HepG2 (cell line): ENCODE results near the gene COQ8B. TPM values are rescaled to one million over a fixed set of nuclear protein-coding genes. Genes with fewer than 3 reads are reported as not detected.

ENCODE experiments used
- ELF1 ChIP-seq: sonication (generic); formaldehyde crosslinking; IDR thresholded peaks from 2 replicates; pipeline ENCODE4 v1.4.0; 2020; ENCODE audit warnings: missing genetic modification reagents
- ETV5 ChIP-seq: IDR thresholded peaks from 2 replicates; pipeline ENCODE4 v1.6.1; 2018; ENCODE audit warnings: missing biosample characterization, missing genetic modification reagents, inconsistent platforms, borderline replicate concordance
- PCBP1 ChIP-seq: fragments of 200-400 bp; formaldehyde crosslinking; IDR thresholded peaks from 2 replicates; pipeline ENCODE4 v1.6.1; 2017; ENCODE audit warnings: mild to moderate bottlenecking, low read depth, low read length, borderline replicate concordance
- REL ChIP-seq: sonication (generic); formaldehyde crosslinking; conservative IDR thresholded peaks from 2 replicates; pipeline ENCODE4 v1.8.0; 2022; ENCODE audit warnings: mild to moderate bottlenecking, missing genetic modification reagents, moderate library complexity
- SAP130 ChIP-seq: IDR thresholded peaks from 2 replicates; pipeline ENCODE4 v1.6.1; 2016; ENCODE audit warnings: low read depth
- ZBTB38 ChIP-seq: sonication (generic); formaldehyde crosslinking; IDR thresholded peaks from 2 replicates; pipeline ENCODE4 v1.5.1; 2020; ENCODE audit warnings: mild to moderate bottlenecking, missing genetic modification reagents
- ZNF44 ChIP-seq: sonication (generic); formaldehyde crosslinking; IDR thresholded peaks from 2 replicates; pipeline ENCODE4 v1.5.1; 2020; ENCODE audit warnings: mild to moderate bottlenecking, missing genetic modification reagents
- ZNF546 ChIP-seq: sonication (generic); formaldehyde crosslinking; conservative IDR thresholded peaks from 2 replicates; pipeline ENCODE4 v1.8.1; 2023; ENCODE audit warnings: mild to moderate bottlenecking, missing genetic modification reagents
- ZNF605 ChIP-seq: sonication (generic); formaldehyde crosslinking; IDR thresholded peaks from 2 replicates; pipeline ENCODE4 v1.8.0; 2022; ENCODE audit warnings: mild to moderate bottlenecking, missing genetic modification reagents
- ZNF788 ChIP-seq: sonication (generic); formaldehyde crosslinking; IDR thresholded peaks from 2 replicates; pipeline ENCODE4 v1.5.0; 2020; ENCODE audit warnings: mild to moderate bottlenecking, missing genetic modification reagents, borderline replicate concordance
- ZNF841 ChIP-seq: sonication (generic); formaldehyde crosslinking; IDR thresholded peaks from 2 replicates; pipeline ENCODE4 v1.8.1; 2023; ENCODE audit warnings: missing genetic modification reagents, borderline replicate concordance
- polyA plus RNA-seq, 8 experiments: library from polyadenylated mRNA; depleted of rRNA in 3 of 8; stranded (reverse) in 7 of 8; unstranded in 1 of 8; fragments of >200 nt; fragmentation: Illumina TruSeq in 4 of 8; extraction: Trizol in 4 of 8; gene quantifications; 2 replicates each; pipeline versions ENCODE4 v1.2.1 to v1.2.3, GENCODE V29; 2011 to 2016; ENCODE audit warnings: low read depth in 4 of 8, missing spikeins in 1 of 8, mixed read lengths in 1 of 8; ENCODE audit not compliant: insufficient read depth in 1 of 8
- total RNA-seq, 5 experiments: library from RNA; depleted of rRNA; stranded (reverse); fragments of >200 nt; fragmentation: Illumina TruSeq; extraction: Trizol; gene quantifications; 2 replicates each; pipeline ENCODE4 v1.2.3, GENCODE V29; 2016; ENCODE audit warnings: low read depth in 1 of 5
- TF ChIP-seq, protein P1 (sequence below): sonication (generic); formaldehyde crosslinking; IDR thresholded peaks from 2 replicates; pipeline ENCODE4 v1.8.0; 2022; ENCODE audit warnings: missing genetic modification reagents, mild to moderate bottlenecking, borderline replicate concordance
- TF ChIP-seq, protein P2 (sequence below): sonication (generic); formaldehyde crosslinking; IDR thresholded peaks from 2 replicates; pipeline ENCODE4 v1.4.0; 2020; ENCODE audit warnings: missing genetic modification reagents
- TF ChIP-seq, protein P3 (sequence below): sonication (generic); formaldehyde crosslinking; IDR thresholded peaks from 2 replicates; pipeline ENCODE4 v1.4.0; 2020; ENCODE audit warnings: missing genetic modification reagents, borderline replicate concordance
- TF ChIP-seq, protein P4 (sequence below): sonication (generic); formaldehyde crosslinking; IDR thresholded peaks from 2 replicates; pipeline ENCODE4; 2020; ENCODE audit warnings: missing genetic modification reagents, mild to moderate bottlenecking, borderline replicate concordance

Gene COQ8B
- total and polyA plus RNA-seq, 2 of the 13 experiments (the other 11 are each of a cell fraction or from before 2014, with no cell fraction given): 12.3 to 17.2 TPM

DNA sequence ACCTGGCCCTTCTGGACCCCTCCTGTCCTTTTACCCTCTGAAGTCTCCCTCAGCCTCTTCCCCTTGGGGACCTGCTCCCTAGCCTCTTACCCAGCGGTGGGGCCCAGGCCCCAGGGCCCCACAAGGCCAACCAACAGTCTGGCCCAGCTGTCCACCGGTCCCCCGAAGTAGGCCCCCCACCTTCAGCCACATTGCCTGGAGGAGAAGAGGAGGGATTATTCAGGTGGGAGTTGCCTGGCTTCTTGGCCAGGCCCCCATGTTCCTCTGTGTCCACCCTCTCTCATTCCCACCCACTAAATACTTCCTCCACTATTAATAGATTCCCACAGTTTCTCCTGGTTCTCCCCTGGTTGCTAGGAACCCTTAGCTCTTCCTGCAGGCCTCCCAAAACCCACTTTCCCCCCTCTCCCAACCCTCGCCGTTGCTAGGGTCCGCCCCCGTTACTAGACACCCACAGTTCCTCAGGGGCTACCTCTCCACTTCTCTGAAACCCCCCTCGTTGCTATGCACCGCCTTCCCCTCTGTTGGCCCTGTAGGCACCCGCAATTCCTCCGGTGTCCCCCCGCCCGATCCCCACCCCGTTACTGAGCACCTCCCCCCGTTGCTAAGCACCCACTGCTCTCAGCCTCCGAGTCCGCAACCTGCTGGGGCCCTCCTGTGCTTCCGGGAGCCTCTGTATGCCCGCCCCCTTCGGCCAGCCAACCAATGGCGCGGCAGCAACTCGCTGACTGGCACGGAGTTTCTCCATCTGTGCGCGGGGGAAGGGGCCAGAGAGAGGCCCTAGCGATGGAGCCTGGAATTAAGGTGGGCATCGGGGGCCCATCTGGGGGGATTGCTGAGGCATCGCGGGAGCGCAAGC, 2.0 kb downstream of the COQ8B start (continued):
- TF ChIP-seq ELF1 (CRISPR knock-in tag) (peak; percentile 91), PCBP1 (0 out of 2 replicates have a peak, but pooled peaks have one; percentile 82), ZNF841 (CRISPR knock-in tag) (no peak), SAP130 (peak; percentile 54), REL (no peak), ZBTB38 (CRISPR knock-in tag) (peak; percentile 12; the same call in 1 of the 2 replicates), ZNF605 (peak; percentile 36; the same call in 1 of the 2 replicates), ZNF788 (peak; percentile 60; the same call in 1 of the 2 replicates), ZNF546 (CRISPR knock-in tag) (no peak), ETV5 (CRISPR knock-in tag) (peak; percentile 20; the same call in 1 of the 2 replicates), ZNF44 (CRISPR knock-in tag) (no peak)
- TF ChIP-seq, protein P1, sequence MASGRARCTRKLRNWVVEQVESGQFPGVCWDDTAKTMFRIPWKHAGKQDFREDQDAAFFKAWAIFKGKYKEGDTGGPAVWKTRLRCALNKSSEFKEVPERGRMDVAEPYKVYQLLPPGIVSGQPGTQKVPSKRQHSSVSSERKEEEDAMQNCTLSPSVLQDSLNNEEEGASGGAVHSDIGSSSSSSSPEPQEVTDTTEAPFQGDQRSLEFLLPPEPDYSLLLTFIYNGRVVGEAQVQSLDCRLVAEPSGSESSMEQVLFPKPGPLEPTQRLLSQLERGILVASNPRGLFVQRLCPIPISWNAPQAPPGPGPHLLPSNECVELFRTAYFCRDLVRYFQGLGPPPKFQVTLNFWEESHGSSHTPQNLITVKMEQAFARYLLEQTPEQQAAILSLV (CRISPR knock-in tag): no peak
- TF ChIP-seq, protein P2, sequence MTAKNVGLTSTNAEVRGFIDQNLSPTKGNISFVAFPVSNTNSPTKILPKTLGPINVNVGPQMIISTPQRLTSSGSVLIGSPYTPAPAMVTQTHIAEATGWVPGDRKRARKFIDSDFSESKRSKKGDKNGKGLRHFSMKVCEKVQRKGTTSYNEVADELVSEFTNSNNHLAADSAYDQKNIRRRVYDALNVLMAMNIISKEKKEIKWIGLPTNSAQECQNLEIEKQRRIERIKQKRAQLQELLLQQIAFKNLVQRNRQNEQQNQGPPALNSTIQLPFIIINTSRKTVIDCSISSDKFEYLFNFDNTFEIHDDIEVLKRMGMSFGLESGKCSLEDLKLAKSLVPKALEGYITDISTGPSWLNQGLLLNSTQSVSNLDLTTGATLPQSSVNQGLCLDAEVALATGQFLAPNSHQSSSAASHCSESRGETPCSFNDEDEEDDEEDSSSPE (CRISPR knock-in tag): no peak
- TF ChIP-seq, protein P3, sequence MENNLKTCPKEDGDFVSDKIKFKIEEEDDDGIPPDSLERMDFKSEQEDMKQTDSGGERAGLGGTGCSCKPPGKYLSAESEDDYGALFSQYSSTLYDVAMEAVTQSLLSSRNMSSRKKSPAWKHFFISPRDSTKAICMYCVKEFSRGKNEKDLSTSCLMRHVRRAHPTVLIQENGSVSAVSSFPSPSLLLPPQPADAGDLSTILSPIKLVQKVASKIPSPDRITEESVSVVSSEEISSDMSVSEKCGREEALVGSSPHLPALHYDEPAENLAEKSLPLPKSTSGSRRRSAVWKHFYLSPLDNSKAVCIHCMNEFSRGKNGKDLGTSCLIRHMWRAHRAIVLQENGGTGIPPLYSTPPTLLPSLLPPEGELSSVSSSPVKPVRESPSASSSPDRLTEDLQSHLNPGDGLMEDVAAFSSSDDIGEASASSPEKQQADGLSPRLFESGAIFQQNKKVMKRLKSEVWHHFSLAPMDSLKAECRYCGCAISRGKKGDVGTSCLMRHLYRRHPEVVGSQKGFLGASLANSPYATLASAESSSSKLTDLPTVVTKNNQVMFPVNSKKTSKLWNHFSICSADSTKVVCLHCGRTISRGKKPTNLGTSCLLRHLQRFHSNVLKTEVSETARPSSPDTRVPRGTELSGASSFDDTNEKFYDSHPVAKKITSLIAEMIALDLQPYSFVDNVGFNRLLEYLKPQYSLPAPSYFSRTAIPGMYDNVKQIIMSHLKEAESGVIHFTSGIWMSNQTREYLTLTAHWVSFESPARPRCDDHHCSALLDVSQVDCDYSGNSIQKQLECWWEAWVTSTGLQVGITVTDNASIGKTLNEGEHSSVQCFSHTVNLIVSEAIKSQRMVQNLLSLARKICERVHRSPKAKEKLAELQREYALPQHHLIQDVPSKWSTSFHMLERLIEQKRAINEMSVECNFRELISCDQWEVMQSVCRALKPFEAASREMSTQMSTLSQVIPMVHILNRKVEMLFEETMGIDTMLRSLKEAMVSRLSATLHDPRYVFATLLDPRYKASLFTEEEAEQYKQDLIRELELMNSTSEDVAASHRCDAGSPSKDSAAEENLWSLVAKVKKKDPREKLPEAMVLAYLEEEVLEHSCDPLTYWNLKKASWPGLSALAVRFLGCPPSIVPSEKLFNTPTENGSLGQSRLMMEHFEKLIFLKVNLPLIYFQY (CRISPR knock-in tag): no peak
- TF ChIP-seq, protein P4, sequence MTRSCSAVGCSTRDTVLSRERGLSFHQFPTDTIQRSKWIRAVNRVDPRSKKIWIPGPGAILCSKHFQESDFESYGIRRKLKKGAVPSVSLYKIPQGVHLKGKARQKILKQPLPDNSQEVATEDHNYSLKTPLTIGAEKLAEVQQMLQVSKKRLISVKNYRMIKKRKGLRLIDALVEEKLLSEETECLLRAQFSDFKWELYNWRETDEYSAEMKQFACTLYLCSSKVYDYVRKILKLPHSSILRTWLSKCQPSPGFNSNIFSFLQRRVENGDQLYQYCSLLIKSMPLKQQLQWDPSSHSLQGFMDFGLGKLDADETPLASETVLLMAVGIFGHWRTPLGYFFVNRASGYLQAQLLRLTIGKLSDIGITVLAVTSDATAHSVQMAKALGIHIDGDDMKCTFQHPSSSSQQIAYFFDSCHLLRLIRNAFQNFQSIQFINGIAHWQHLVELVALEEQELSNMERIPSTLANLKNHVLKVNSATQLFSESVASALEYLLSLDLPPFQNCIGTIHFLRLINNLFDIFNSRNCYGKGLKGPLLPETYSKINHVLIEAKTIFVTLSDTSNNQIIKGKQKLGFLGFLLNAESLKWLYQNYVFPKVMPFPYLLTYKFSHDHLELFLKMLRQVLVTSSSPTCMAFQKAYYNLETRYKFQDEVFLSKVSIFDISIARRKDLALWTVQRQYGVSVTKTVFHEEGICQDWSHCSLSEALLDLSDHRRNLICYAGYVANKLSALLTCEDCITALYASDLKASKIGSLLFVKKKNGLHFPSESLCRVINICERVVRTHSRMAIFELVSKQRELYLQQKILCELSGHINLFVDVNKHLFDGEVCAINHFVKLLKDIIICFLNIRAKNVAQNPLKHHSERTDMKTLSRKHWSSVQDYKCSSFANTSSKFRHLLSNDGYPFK (CRISPR knock-in tag): peak; percentile 27; the same call in 1 of the 2 replicates
